Iris pigment epithelial cell (primary cell): ENCODE results near the gene KLC4.
"Not testable (repeated sequence)": the region's sequence is repeated elsewhere in the genome, so short reads cannot be mapped to it uniquely, and the experiment has no call there.

Experiments used
- DNase-seq: peaks from one replicate; pipeline ENCODE4 v3.0.0-alpha.2; 2011; ENCODE audit warnings: low read depth

Gene KLC4

GRCh38 chr6:43093436-43094289, 34.2 kb downstream of the KLC4 start:
- peak; percentile 84 for DNase-seq

- DNase-seq = no peak
These were observed 36.5 kb downstream of the KLC4 start for GRCh38 chr6:43095939-43096338.

GRCh38 chr6:43096451-43097097, 37.1 kb downstream of the KLC4 start:
- DNase-seq = peak; percentile 82

GRCh38 chr6:43097098-43097489, 37.7 kb downstream of the KLC4 start:
- no peak for DNase-seq

GRCh38 chr6:43097502-43097901, 38.1 kb downstream of the KLC4 start:
- no peak for DNase-seq

- DNase-seq = no peak
These were observed 42.1 kb downstream of the KLC4 start for GRCh38 chr6:43101497-43101896.

GRCh38 chr6:43103253-43103876, 43.9 kb downstream of the KLC4 start:
- DNase-seq = no peak

GRCh38 chr6:43105538-43106222, 46.2 kb downstream of the KLC4 start:
- no peak for DNase-seq

- no peak for DNase-seq
These were observed 48.1 kb downstream of the KLC4 start for GRCh38 chr6:43107344-43108062.

- DNase-seq = no peak
These were observed 54.2 kb downstream of the KLC4 start for GRCh38 chr6:43113431-43114260.

GRCh38 chr6:43115365-43115764, 55.9 kb downstream of the KLC4 start:
- no peak for DNase-seq

- not testable (repeated sequence) for DNase-seq
These were observed 58.0 kb downstream of the KLC4 start for GRCh38 chr6:43117466-43117865.

- no peak for DNase-seq
These were observed 60.1 kb downstream of the KLC4 start for GRCh38 chr6:43119482-43119881.

GRCh38 chr6:43120101-43120763, 60.8 kb downstream of the KLC4 start:
- DNase-seq = no peak

GRCh38 chr6:43120944-43121913, 61.8 kb downstream of the KLC4 start:
- peak; percentile 97 for DNase-seq

- DNase-seq = no peak
These were observed 62.7 kb downstream of the KLC4 start for GRCh38 chr6:43122146-43122545.

- DNase-seq = no peak
These were observed 64.3 kb downstream of the KLC4 start for GRCh38 chr6:43123461-43124314.

GRCh38 chr6:43124481-43124880, 65.0 kb downstream of the KLC4 start:
- no peak for DNase-seq
